PFSK-1 (cell line): ENCODE results near the gene CD4. TPM values are rescaled to one million over a fixed set of nuclear protein-coding genes. Genes with fewer than 3 reads are reported as not detected.
A peak's percentile ranks its signal among the peaks of the same experiment; 100 is the strongest.

ENCODE experiments used
- FOXP2 ChIP-seq: optimal IDR thresholded peaks from 2 replicates; pipeline ENCODE3; 2011; ENCODE audit warnings: borderline replicate concordance, control low read depth, inconsistent platforms; ENCODE audit not compliant: insufficient read depth; ENCODE audit errors: extremely low read length, extremely low read depth
- POLR2AphosphoS5 ChIP-seq: IDR thresholded peaks from 2 replicates; pipeline ENCODE4 v1.6.1; 2012; ENCODE audit warnings: low read depth, mild to moderate bottlenecking, control low read depth, low read length, moderate library complexity
- REST ChIP-seq, 2 experiments: IDR thresholded peaks; 2 replicates each; pipeline versions ENCODE4 v1.6.1 to v1.8.0; 2011 to 2012; ENCODE audit warnings: low read depth in 2 of 2, low read length in 2 of 2, control low read depth in 1 of 2, inconsistent platforms in 1 of 2, mild to moderate bottlenecking in 1 of 2, moderate library complexity in 1 of 2; ENCODE audit not compliant: insufficient read depth in 1 of 2
- SIN3A ChIP-seq: IDR thresholded peaks from 2 replicates; pipeline ENCODE4 v1.6.1; 2012; ENCODE audit warnings: mild to moderate bottlenecking, low read length, moderate library complexity, borderline replicate concordance; ENCODE audit not compliant: insufficient read depth
- TAF1 ChIP-seq: IDR thresholded peaks from 2 replicates; pipeline ENCODE4 v1.6.1; 2012; ENCODE audit warnings: low read length, control low read depth, borderline replicate concordance; ENCODE audit not compliant: insufficient read depth
- polyA plus RNA-seq: library from polyadenylated mRNA; unstranded; fragments of >200 nt; gene quantifications from one replicate; pipeline ENCODE4 v1.2.1, GENCODE V29; 2012; ENCODE audit warnings: low read depth, missing spikeins; ENCODE audit not compliant: insufficient read length

The CD4 gene
- polyA plus RNA-seq = 0.21 TPM

GRCh38 chr12:6788972-6789924 lies at the start of gene CD4:
TSS of gene CD4 (plus strand) at chr12:6789528. CDS start at chr12:6800139, 10,611 bp downstream.
- TF ChIP-seq TAF1 (no peak), REST (IDR thresholded peaks at IDR 0.05; ENCODE audit: insufficient read depth in 1 of 2, low read depth in 2 of 2, low read length in 2 of 2) (no peak), POLR2AphosphoS5 (no peak), FOXP2 (no peak), SIN3A (no peak)

GRCh38 chr12:6742834-6743233 lies 46.5 kb upstream of the CD4 start:
- TF ChIP-seq REST (IDR thresholded peaks at IDR 0.05; ENCODE audit: insufficient read depth in 1 of 2, low read depth in 2 of 2, low read length in 2 of 2) (no peak), TAF1 (no peak), FOXP2 (no peak), SIN3A (no peak), POLR2AphosphoS5 (no peak)

- TF ChIP-seq TAF1 (no peak), FOXP2 (no peak), POLR2AphosphoS5 (peak; percentile 22; the same call in 1 of the 2 replicates), SIN3A (no peak)
Observed at GRCh38 chr12:6745741-6746525, 43.4 kb upstream of the CD4 start.

- TF ChIP-seq POLR2AphosphoS5 (no peak), TAF1 (no peak), FOXP2 (no peak), REST (IDR thresholded peaks at IDR 0.05; ENCODE audit: insufficient read depth in 1 of 2, low read depth in 2 of 2, low read length in 2 of 2) (no peak), SIN3A (no peak)
Observed at GRCh38 chr12:6747216-6747615, 42.1 kb upstream of the CD4 start.

- TF ChIP-seq SIN3A (no peak), TAF1 (no peak), FOXP2 (no peak), POLR2AphosphoS5 (no peak), REST (IDR thresholded peaks at IDR 0.05; ENCODE audit: insufficient read depth in 1 of 2, low read depth in 2 of 2, low read length in 2 of 2) (no peak)
Observed at GRCh38 chr12:6748761-6749160, 40.6 kb upstream of the CD4 start.
